Measurements from ENCODE around the gene ASCL5.

ASCL5 gene

DNA sequence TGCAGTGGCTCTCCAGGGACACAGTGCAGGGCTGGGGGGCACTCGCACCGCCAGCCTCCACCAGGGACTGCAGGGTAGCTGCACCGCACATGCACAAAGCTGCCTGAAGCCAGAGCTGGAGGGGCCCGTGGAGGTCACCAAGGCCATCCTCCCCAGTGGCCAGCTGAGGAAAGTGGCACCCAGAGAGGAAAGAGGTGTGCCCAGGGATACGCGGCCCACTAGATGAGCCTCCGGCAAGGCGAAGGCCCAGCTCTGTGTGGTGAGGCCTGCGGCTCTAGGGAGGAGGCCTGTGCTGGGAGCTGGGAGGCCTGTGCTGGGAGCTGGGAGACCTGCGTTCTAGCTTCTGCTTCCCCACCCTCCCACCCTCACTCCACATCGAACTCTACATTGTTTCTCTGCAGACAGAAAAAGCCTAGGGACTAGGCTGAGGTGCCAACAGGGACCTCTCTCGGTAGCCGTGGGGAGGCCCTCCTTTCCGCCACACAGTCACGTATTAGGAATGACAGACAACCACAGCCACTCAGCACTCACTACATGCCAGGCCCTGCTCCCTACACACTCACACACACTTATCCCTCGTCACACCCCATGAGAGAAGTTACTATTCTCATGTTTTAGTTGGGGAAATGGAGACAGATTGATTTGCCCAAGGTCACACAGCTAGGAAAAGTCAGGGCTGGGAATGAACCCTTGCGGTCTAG lies 921 bp upstream of the ASCL5 start:
- Histone ChIP-seq H3K27ac (ENCODE audit: low read depth, low read length) (no peak overlapping the region), H3K4me1 (ENCODE audit: control insufficient read depth, low read length) (no peaks in the 10 kb centered on the region), H3F3A (ENCODE audit: control insufficient read depth, insufficient read depth) (no peaks in the 10 kb centered on the region), H3K9me3 (ENCODE audit: control insufficient read depth, insufficient read depth, low read length) (no peaks in the 10 kb centered on the region), H3K36me3 (ENCODE audit: control insufficient read depth, low read length) (no peaks in the 10 kb centered on the region), H3K27me3 (ENCODE audit: control insufficient read depth, low read length) (peaks cover 20% of the 10 kb centered on the region; the same call in 1 of the 2 replicates), H3K4me2 (ENCODE audit: low read length) (no peak overlapping the region), H4K20me1 (ENCODE audit: control insufficient read depth, insufficient read depth, low read depth, low read length) (no peaks in the 10 kb centered on the region), H3K4me3 (ENCODE audit: low read length) (no peak overlapping the region), H3K79me2 (ENCODE audit: control insufficient read depth, low read length) (no peaks in the 10 kb centered on the region), H3K9me2 (replicated peaks; ENCODE audit: control insufficient read depth, low read length) (no peaks in the 10 kb centered on the region)
- TF ChIP-seq CTCF (IDR thresholded peaks at IDR 0.05; ENCODE audit: low read depth, low read length, poor library complexity, severe bottlenecking), result no peak
- no peak for TF ChIP-seq EZH2phosphoT487 (IDR thresholded peaks at IDR 0.05; ENCODE audit: borderline replicate concordance, low read length)

GRCh38 chr1:201126463-201126831 lies 537 bp downstream of the ASCL5 start:
- H3K9me2 ChIP-seq (replicated peaks; ENCODE audit: control insufficient read depth, low read length), result no peaks in the 10 kb centered on the region
- H3K27me3 ChIP-seq (ENCODE audit: control insufficient read depth, low read length), result peaks cover 24% of the 10 kb centered on the region; the same call in 1 of the 2 replicates
- no peak overlapping the region for H3K4me2 ChIP-seq (ENCODE audit: low read length)
- H4K20me1 ChIP-seq (ENCODE audit: control insufficient read depth, insufficient read depth, low read depth, low read length), result no peaks in the 10 kb centered on the region
- H3F3A ChIP-seq (ENCODE audit: control insufficient read depth, insufficient read depth), result no peaks in the 10 kb centered on the region
- H3K27ac ChIP-seq (ENCODE audit: low read depth, low read length), result no peak overlapping the region
- TF ChIP-seq EZH2phosphoT487 (IDR thresholded peaks at IDR 0.05; ENCODE audit: borderline replicate concordance, low read length), result no peak
- TF ChIP-seq CTCF (IDR thresholded peaks at IDR 0.05; ENCODE audit: low read depth, low read length, poor library complexity, severe bottlenecking), result no peak
- H3K4me1 ChIP-seq (ENCODE audit: control insufficient read depth, low read length), result no peaks in the 10 kb centered on the region
- H3K79me2 ChIP-seq (ENCODE audit: control insufficient read depth, low read length), result no peaks in the 10 kb centered on the region
- H3K4me3 ChIP-seq (ENCODE audit: low read length), result no peak overlapping the region
- H3K36me3 ChIP-seq (ENCODE audit: control insufficient read depth, low read length), result no peaks in the 10 kb centered on the region
- no peaks in the 10 kb centered on the region for H3K9me3 ChIP-seq (ENCODE audit: control insufficient read depth, insufficient read depth, low read length)

DNA sequence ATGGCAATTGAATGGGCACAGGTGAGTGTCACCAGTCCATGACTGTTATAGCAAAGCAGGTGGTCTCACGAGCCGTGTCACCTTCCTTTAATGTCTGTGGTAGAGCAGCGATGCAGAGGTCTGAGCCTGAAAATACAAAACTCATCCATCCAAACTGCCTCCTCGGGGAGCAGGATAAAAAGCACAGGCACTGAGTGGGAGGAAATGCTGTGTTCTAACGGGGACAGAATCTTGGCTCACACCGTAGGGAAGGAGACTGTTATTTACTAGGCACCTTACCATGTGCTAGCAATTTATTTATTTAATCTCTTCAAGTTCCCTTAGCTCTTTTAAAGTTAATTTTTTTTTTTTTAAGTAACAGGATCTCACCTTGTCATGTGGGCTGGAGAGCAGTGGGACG lies 1.2 kb downstream of the ASCL5 start:
- H3K4me2 ChIP-seq (ENCODE audit: low read length), result no peak overlapping the region
- no peaks in the 10 kb centered on the region for H4K20me1 ChIP-seq (ENCODE audit: control insufficient read depth, insufficient read depth, low read depth, low read length)
- peaks cover 24% of the 10 kb centered on the region; the same call in 1 of the 2 replicates for H3K27me3 ChIP-seq (ENCODE audit: control insufficient read depth, low read length)
- H3K9me3 ChIP-seq (ENCODE audit: control insufficient read depth, insufficient read depth, low read length), result no peaks in the 10 kb centered on the region
- no peaks in the 10 kb centered on the region for H3K4me1 ChIP-seq (ENCODE audit: control insufficient read depth, low read length)
- H3K27ac ChIP-seq (ENCODE audit: low read depth, low read length), result no peak overlapping the region
- H3K4me3 ChIP-seq (ENCODE audit: low read length), result no peak overlapping the region
- no peaks in the 10 kb centered on the region for H3K79me2 ChIP-seq (ENCODE audit: control insufficient read depth, low read length)
- TF ChIP-seq CTCF (IDR thresholded peaks at IDR 0.05; ENCODE audit: low read depth, low read length, poor library complexity, severe bottlenecking), result no peak
- no peak for TF ChIP-seq EZH2phosphoT487 (IDR thresholded peaks at IDR 0.05; ENCODE audit: borderline replicate concordance, low read length)
- H3K9me2 ChIP-seq (replicated peaks; ENCODE audit: control insufficient read depth, low read length), result no peaks in the 10 kb centered on the region
- no peaks in the 10 kb centered on the region for H3K36me3 ChIP-seq (ENCODE audit: control insufficient read depth, low read length)
- no peaks in the 10 kb centered on the region for H3F3A ChIP-seq (ENCODE audit: control insufficient read depth, insufficient read depth)
